Islet of Langerhans (tissue), 1 donor: ENCODE measurements around the gene CEP135.
"Not testable (repeated sequence)": the region's sequence is repeated elsewhere in the genome, so short reads cannot be mapped to it uniquely, and the experiment has no call there.

Experiments
- FAIRE-seq: peaks from one replicate; lab custom pipeline; 2011; peaks lifted over from hg19 to GRCh38; lab: Jason Lieb, UNC

Gene CEP135

GRCh38 chr4:55947254-55947882 lies 1.4 kb upstream of the CEP135 start:
- no peak for FAIRE-seq

DNA sequence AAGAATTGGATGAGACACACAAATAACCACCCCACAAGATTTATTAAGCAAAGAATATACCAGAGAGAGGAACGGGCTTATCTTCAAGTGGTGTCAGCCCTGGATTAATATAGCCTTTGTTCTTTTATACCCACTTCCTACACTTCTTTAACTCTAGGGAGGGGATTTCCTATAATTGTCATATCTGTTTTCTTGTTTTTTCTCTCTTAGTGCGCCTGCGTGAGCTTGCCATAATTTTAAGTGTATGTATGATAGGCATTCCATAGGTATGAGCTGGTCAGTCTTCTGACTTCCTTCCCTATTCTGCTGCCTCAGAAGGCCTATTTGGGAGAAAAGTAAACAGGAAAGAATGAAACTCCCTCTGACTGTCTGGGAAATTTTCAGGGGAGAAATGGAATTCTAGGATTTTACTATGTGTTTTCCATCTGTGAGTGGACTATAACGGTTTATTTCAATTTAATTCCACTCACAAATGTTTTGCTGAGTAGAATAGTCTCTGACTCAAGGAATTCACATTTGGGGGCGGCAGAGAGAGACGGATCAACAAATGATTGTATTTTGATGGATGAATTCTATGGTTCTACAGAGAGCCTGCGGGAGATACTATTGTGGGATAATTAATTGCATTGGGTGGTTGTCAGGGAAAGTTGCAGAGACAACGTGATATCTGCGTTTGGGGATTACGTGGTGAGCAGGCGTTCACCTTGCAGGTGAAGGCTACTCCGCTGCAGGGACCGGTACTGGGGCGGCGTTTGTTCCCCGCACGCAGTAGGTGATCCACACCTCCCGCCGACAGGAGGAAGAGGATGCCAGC lies 626 bp upstream of the CEP135 start:
- no peak for FAIRE-seq

DNA sequence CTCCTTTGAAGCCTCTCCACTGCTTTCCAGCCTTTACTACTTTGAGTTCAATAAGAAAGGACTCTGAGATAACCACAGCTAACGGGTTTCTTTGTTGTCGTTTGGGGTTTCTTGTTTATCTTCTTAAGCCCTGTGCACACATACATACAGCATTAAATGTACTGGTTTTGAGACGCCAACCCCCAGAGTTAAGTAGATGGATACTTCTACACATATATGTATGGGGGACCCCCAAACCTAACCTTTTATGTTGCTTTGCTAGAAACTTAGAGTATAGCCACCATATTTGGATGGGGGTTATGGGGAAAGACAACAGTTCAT lies 697 bp downstream of the CEP135 start:
- no peak for FAIRE-seq

- FAIRE-seq: no peak
Measured at GRCh38 chr4:55951191-55951922, 2.6 kb downstream of the CEP135 start.

DNA sequence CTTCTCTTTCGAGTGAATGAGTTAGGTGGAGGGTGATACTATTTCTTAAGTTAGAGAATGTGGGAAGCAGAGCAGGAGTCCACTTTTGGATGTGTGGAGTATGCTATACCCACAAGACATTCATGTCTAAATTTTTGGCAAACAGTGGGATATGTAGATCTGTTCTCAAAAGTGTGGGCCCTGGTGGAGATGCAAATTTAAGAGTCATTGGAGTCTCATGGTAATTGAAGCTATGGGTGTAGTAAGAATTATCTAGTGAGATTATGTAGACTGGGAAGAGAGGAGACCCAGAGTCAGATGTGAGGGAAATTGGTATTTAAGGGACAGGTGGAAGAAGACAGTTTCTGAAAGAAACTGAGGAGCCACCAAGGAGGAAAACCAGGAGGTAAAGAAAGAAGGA lies 7.0 kb downstream of the CEP135 start:
- FAIRE-seq: no peak

DNA sequence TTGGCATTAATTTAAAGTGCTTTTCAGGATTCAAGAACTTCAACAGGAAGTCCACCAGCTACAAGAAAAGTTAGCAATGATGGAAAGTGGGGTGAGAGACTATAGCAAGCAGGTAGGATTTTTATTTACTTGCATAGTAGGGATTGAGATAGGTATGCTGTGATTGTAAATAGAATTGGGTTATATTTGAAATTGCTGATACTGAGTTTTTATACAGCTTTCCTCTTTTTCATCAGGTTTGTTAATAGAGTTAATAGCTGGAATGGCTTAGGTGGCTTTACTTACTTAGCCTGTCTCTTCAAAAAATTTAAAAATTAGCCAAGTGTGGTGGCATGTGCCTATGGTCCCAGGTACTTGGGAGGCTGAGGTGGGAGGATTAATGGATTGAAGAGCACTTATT lies 10.9 kb downstream of the CEP135 start:
- FAIRE-seq: no peak

GRCh38 chr4:55964046-55964445 lies 15.3 kb downstream of the CEP135 start:
- no peak for FAIRE-seq

- peak; percentile 53 for FAIRE-seq
Measured at GRCh38 chr4:55965585-55965984, 16.8 kb downstream of the CEP135 start.

- FAIRE-seq: not testable (repeated sequence)
Measured at GRCh38 chr4:55966324-55966723, 17.6 kb downstream of the CEP135 start.

GRCh38 chr4:55967376-55967775 lies 18.6 kb downstream of the CEP135 start:
- FAIRE-seq: no peak

- no peak for FAIRE-seq
Measured at GRCh38 chr4:55973650-55974049, 24.9 kb downstream of the CEP135 start.

GRCh38 chr4:55977811-55978210 lies 29.1 kb downstream of the CEP135 start:
- no peak for FAIRE-seq

DNA sequence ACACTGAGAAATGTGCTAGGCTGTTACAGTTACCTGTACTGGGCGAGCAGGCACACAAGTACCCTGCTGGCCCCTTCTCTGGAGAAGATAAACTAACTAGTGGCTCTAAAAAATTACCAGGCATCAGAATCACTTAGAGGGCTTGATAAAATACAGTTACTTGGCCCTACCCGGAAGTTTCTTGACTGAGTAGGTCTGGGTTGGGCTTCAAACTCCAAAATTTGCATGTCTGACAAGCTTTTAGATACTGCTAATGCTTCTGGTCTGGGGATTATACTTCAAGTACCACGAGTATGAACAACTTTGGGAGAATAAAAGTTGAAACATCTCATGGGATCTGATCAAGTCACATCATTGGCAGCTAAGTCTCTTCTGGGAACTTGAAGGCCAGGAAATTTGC lies 30.8 kb downstream of the CEP135 start:
- FAIRE-seq: no peak

DNA sequence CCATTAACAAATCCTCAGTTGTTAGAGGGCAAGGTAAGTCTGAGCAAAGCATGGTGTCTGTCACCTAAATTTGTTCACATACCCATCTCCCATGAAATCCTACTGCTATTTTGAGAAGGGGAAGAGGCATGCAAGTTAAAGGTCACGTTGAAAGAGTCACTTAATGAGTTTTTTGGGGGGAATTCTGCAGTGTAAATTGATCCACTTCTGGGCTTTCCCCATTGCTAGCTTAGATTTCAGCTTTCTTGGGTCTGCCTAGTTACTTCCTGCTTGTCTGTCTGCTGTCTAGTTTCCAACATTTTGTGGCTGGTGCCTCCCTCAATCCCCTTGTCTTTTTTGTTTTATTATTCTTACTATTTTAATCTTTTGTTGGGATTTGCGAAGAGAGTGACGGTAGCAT lies 32.0 kb downstream of the CEP135 start:
- no peak for FAIRE-seq

- no peak for FAIRE-seq
Measured at GRCh38 chr4:55982976-55983375, 34.2 kb downstream of the CEP135 start.

DNA sequence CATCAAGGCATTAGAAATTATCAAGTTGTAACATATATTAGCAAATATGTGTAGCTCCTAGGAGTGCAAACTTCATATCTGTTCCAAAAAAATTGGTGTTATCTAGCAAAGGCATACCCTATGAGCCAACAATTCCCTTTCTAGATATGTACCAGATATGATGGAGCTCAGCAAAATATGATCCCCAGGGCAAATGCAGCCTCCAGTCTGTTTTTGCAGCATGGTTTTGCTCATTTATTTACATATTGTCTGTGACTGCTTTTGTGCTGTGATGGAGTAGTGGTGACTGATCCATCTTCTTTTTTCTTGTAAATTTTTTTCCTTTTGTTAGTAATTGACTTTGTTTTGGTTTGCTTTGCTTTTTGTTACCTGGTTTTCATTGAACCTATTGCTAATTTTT lies 41.0 kb downstream of the CEP135 start:
- no peak for FAIRE-seq

GRCh38 chr4:55993994-55994663 lies 45.4 kb downstream of the CEP135 start:
- FAIRE-seq: no peak

GRCh38 chr4:55996646-55997045 lies 47.9 kb downstream of the CEP135 start:
- FAIRE-seq: no peak

GRCh38 chr4:56003606-56004005 lies 54.9 kb downstream of the CEP135 start:
- FAIRE-seq: no peak

- no peak for FAIRE-seq
Measured at GRCh38 chr4:56004235-56004634, 55.5 kb downstream of the CEP135 start.

GRCh38 chr4:56007154-56007553 lies 58.4 kb downstream of the CEP135 start:
- FAIRE-seq: no peak

DNA sequence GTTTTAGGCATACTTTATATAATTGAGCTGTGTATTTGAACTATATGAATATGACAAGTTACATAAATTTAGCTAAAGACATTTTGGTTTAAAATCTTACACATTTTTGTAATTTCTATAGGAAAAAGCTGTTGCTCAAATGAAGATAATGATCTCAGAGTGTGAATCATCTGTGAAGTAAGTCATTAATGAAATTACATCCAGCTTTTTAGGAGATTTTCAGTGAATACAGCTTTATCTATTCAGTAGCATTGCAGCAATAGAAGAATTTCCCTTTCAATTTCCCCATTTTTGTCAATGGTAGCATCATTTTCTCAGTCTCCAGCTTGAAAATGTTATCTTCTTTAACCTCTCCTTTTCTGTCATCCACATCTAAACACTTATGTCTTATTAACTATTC lies 59.5 kb downstream of the CEP135 start:
- no peak for FAIRE-seq

DNA sequence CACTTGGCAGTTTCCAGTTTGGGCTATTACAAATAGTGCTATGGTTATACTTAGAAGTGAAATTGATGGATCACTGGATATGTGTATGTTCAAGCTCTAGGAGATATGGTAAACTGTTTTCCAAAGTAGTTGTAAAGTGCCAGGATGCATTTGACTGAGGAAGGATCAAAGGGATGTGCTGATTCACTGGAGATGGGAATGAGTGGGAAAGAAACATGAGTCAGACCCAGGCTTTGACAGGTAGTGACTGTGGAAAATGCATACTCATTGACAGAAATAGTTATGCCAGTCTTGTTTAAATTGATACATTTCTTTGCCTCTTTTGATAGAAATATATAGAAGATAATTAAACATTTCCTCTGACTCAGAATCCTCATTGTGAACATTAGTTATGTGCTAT lies 77.9 kb downstream of the CEP135 start:
- no peak for FAIRE-seq
